ENCODE results near the gene DSPP. TPM values are rescaled to one million over a fixed set of nuclear protein-coding genes. Genes with fewer than 3 reads are reported as not detected.

DSPP gene
- total RNA-seq, 1 experiment from 2014 or later = not detected

- Histone ChIP-seq H3K14ac (ENCODE audit: insufficient read depth, low read length) (no peak overlapping the region), H3K9ac (ENCODE audit: extremely low read depth, insufficient read length, low read length) (no peak overlapping the region), H3K4me1 (ENCODE audit: insufficient read depth, low read length) (no peaks in the 10 kb centered on the region), H3K27me3 (ENCODE audit: insufficient read depth, low read length) (no peaks in the 10 kb centered on the region), H3K79me2 (ENCODE audit: insufficient read depth, low read length) (no peaks in the 10 kb centered on the region), H4K8ac (replicated peaks; ENCODE audit: insufficient read length, low read depth, low read length) (no peak overlapping the region), H3K27ac (ENCODE audit: insufficient read length, low read depth, low read length) (no peak overlapping the region), H2BK120ac (ENCODE audit: low read depth, low read length, poor library complexity, severe bottlenecking) (no peak overlapping the region), H3K23me2 (ENCODE audit: insufficient read length, low read depth, low read length, poor library complexity, severe bottlenecking) (no peaks in the 10 kb centered on the region), H3K56ac (ENCODE audit: insufficient read length, low read depth, low read length) (no peak overlapping the region), H2BK15ac (ENCODE audit: low read depth, low read length) (no peak overlapping the region), H2BK5ac (ENCODE audit: insufficient read length, low read length) (no peak overlapping the region), H3T11ph (ENCODE audit: low read length) (no peak overlapping the region), H3K9me3 (ENCODE audit: control insufficient read depth, low read depth, low read length) (no peaks in the 10 kb centered on the region), H2AK5ac (ENCODE audit: insufficient read length, low read length) (no peak overlapping the region), H3K18ac (ENCODE audit: insufficient read length, low read depth, low read length) (no peak overlapping the region), H3K4ac (ENCODE audit: low read depth, low read length) (no peak overlapping the region), H2BK12ac (ENCODE audit: insufficient read length, low read depth, low read length) (no peak overlapping the region), H2AFZ (ENCODE audit: low read length) (no peak overlapping the region), H4K91ac (ENCODE audit: insufficient read length, low read depth, low read length) (no peak overlapping the region), H3K79me1 (ENCODE audit: insufficient read depth, low read depth, low read length, poor library complexity, severe bottlenecking) (no peaks in the 10 kb centered on the region), H3K4me2 (ENCODE audit: insufficient read depth, insufficient read length, low read length) (no peak overlapping the region), H3K23ac (ENCODE audit: insufficient read length, low read depth, low read length) (no peak overlapping the region), H4K20me1 (ENCODE audit: control insufficient read depth, insufficient read depth, insufficient read length) (no peaks in the 10 kb centered on the region), H2BK20ac (ENCODE audit: low read depth, low read length, poor library complexity, severe bottlenecking) (no peak overlapping the region), H4K5ac (ENCODE audit: insufficient read length, low read depth, low read length) (no peak overlapping the region)
- WGBS (ENCODE audit: extremely low coverage, insufficient read length, low lambda C conversion rate) = no CpG with 5 or more reads among the region's 2 CpGs
- DNase-seq = no peak
- Mint-ChIP-seq H3K27me3 (ENCODE audit: low read depth) (no peaks in the 10 kb centered on the region; the same call in 1 of the 2 replicates), H3K27ac (no peak overlapping the region), H3K4me1 (peaks cover 0 to 15% of the 10 kb centered on the region in 2 experiments; a peak in 3 of 4 replicates), H3K36me3 (ENCODE audit: insufficient read depth in 1 of 3, low read depth in 3 of 3) (no peaks in the 10 kb centered on the region), H3K4me3 (no peak overlapping the region), H3K9me3 (peaks cover 0 to 2% of the 10 kb centered on the region in 2 experiments; a peak in 1 of 5 replicates)
- TF ChIP-seq CTCF (conservative IDR thresholded peaks at IDR 0.05) = no peak
Observed at GRCh38 chr4:87624698-87625097, 16.4 kb downstream of the DSPP start.
